GM21737 (cell line): ENCODE results near the gene VEPH1.

Source experiments
- ATAC-seq: cut with Tn5 transposase; IDR thresholded peaks from one replicate; pipeline ENCODE4 v1.9.1; 2021; ENCODE audit warnings: mild to moderate bottlenecking, moderate library complexity; ENCODE audit not compliant: unreplicated experiment

The VEPH1 gene

DNA sequence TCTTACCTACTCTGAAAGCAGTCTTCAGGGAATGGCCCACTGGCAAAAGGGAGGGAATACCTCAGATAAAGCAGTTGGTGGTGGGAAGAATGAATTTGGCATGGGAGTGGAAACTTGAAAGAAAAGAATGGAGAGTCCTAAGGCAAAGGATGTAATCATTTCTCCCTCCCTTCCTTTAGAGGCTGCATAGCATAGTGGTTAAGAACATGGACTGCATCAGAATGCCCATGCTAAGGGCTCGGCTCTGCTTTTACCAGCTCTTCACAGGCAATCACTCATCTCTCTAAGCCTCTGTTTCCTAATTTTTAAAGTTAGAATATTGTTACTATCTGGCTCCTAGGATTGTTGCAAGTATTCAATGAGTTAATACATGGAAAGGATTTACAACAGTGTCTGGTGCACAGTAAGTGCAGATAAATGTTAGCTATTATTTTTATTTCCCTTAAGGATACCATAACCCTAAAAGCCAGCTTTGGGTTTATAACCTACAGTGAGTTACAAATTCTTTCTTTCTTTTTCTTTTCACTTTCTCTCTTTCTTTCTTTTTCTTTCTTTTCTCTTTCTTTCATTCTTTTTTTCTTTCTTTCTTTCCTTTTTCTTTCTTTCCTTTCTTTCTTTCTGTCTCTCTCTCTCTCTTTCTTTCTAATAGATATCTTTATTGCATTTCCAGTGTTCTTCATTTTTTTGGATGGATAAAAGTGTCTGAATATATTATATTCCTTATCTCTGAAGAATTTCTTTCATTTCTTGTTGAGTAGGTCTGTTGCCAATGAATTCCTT, 23.6 kb downstream of the VEPH1 start:
- ATAC-seq, result no peak

DNA sequence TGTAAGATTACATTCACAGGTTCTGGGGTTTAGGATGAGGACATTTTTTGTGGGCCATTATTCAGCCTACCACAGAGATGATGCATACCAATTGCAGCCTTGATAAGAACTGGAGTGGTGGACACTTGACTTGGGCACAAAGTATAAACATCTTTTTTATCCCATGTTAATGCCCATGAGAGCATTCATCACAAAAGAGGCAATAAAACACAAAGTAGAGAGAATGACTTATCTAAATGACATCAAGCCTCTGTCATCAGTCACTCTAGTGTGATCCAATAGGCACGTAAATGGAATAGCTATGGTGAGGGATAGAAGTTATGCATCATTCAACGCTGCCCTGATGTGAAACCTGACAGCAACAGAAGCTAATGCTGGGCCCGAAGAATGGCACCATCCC, 25.8 kb downstream of the VEPH1 start:
- no peak for ATAC-seq

DNA sequence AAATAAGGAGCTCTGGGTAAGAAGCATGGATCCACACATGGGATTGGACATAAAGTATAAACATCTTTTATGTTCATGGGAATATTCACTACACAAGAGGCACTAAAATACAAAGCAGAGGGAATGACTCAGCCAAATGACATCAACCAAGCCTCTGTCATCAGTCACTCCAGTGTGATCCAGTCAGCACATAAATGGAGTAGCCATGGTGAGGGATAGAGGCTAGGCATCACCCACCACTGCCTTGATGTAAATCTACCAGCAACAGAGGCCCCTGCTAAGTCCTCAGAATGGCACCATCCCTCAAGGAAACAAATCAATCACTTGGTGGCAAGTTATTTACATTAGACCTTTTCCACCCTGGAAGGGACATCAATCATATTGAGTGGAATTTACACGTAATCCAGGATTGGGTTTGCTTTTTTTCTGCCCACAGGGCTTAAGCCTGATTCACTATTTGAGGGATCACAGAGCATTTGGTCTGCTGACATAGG, 27.2 kb downstream of the VEPH1 start:
- no peak for ATAC-seq

DNA sequence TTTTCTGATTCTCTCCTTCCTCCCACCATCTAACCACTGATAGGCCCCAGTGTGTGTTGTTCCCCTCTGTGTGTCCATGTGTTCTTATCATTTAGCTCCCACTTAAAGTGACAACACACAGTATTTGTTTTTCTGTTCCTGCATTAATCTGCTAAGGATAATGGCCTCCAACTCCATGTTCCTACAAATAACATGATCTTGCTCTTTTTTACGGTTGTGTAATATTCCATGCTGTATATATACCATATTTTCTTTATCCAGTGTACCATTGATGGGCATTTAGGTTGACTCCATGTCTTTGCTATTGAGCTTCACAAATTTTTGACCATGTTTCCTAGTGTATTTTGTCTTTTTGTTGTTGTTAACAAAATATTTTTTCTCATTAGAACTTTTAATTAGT, 30.6 kb downstream of the VEPH1 start:
- no peak for ATAC-seq

DNA sequence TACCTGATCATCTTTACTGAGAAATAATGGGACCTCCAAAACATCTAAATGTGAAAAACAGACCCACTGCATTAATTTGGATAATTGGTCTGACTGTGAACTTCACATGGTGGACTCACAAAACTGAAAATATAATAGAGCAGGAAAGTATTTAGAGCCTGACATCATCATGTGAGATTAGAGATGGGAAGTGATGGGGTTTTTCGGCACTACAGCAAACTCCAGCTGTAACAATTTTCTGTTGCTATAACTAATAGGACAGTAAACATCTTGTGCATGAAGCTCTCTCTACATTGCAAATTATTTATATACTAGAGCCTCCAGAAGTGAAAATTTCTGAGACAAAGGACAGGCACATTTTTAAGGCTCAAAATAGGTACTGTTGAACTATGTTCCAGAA, 32.2 kb downstream of the VEPH1 start:
- ATAC-seq, result no peak

DNA sequence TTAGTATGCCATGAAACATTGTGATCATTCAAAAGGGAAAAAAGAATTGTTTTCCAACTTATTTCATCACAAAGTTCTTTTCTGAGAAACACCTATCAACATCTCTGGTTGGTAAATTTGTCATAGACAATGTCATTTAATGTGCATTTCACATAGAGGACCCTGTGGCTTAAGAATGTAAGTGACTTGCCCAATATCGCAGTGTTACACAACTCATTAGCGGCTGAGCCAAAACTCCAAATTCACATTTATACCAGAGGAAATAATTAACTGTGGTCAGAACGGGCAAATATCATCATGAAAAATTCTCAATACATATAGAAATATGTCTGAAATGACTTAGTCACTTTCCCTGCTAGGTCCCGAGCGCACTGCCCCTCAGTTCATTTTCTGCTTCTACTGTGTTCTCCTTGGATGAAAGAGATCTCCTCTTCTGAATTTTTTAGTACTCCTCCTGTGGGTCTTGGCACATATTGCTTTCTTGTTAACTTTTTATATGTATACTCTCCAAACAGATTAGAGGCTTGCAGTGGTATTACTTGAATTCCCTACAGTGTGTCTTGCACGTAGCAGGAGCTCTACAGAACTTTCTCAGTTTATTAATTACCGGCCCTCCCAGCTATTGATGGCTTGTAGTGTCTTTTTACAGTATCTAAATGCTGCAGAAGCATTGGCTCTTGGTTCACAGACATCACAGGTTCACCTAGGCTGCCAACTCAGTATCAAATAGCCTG, 33.5 kb downstream of the VEPH1 start:
- no peak for ATAC-seq

DNA sequence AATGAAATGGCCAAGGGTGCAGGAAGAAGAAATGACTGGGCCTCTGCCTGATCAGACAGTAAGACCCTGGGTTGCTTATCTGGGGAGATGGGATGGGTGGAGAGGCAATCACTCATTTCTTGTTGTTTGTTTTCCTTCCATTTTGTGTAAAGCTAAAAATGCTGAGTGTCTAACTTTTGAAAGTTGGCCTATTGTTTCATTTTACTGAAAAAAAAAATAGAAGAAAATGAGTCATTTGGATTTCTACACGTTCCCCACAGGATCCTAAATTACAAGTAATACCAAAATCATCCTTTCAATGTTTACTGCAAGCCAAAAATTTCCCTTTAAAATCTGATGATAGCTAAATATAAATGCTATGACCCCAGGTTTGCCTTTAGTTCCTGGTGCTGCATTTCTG, 36.0 kb downstream of the VEPH1 start:
- no peak for ATAC-seq

DNA sequence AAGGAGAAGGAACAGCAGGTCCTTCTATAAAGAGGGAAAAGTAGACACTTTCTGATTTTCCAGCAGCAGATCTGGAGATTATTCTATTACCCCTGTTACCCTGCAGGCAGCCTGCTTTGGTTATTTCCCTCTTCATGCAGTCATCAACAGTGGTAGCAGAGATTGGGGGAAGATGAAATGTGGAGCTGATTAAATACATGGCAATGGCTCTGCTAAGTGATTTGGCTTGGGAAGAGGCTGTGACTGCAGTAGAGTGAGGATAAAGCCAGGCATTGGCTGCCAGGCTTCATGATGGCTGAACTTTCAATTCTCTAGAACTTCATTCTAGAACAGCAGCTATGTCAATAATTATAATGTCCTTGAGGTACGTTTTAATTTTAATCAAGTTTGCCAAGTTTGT, 37.5 kb downstream of the VEPH1 start:
- no peak for ATAC-seq

DNA sequence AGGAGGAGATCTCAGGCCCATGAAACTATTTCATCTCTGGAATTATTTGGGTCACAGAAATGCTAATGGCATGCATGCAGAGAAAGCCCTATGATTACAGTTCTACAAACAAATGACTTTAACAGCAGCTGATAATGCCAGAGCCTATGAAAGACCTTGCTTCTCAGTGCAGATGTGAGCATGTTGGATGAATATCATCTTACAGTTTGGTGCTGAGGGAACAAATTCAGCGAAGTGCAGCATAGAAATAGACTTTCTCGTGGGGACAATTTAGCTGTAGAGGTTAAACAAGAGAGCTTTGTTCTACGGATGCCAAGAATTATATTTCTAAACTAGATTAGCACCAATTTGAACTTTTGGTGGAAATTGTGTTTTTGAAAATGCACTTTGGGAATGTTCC, 38.9 kb downstream of the VEPH1 start:
- no peak for ATAC-seq

DNA sequence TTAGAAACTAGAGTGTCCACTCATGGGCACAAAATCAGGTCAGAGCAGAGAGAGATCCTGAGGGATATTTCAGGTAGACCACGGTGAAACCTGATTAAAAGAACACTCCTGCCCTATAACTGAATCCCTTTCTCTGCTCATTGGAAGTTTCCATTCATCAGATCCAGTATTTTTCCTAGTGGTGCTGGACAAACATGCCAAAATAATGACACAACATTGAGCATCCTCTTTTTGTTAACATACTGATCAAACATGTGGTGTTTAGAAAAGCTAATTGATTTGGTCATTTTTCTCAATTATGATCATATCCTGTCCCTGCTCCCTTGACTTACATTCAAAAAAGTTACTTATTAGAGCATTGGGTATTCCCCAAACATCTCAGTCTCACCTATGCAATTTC, 39.4 kb downstream of the VEPH1 start:
- no peak for ATAC-seq

DNA sequence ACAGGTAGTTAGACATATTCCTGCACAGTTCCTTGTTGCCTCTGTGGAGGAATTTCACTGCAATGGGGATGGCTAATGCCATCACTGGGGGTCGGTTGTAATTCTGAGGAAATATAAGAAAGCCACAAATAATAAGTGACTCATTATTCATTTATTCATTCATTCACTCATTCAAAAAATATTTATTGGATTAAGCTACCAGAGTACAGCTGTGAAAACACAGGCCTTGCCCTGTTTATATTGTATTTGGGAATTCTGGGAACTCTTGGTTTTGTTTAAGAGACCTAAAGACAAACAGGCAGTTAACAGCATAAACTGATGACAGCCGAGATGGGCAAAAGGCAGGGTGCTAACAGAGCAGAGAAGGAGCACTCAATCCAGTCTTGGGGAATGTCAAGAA, 43.0 kb downstream of the VEPH1 start:
- ATAC-seq, result no peak

DNA sequence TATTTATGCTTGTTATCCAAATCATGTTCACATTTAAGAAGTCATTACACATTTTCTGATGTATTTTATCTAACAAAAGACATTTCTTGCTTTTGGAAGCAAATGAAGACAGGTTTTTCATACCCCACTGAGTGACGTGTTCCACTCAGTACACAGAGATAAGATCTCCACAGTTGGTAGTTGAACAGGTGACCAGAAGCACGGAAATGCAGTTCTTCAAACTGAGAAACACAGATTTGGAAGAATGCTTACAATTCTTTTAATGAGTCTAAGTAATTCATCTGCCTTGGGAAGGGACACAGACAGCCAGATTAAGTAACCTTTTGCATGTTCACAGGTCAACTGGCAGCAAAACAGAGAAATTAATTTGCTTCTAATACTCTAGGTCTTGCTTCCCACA, 43.5 kb downstream of the VEPH1 start:
- no peak for ATAC-seq

DNA sequence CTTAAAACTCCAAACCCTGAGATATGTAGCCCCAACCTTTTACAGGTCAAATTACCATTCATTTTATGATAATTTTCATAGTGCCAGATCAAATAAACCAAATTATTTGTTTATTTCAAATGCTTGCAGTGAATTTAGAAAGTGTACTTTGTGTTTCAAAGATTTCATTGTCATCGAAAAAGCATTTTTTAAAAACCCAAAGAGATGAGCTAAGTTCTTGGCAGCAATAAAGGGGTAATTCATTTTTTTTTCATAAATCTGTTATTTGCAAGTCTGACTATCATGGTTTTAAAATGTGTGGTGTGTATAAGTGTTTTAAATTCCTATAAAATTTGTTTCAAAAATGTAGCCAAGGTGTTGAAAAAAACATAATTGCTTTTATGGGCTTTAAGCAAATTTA, 49.4 kb downstream of the VEPH1 start:
- ATAC-seq, result no peak

DNA sequence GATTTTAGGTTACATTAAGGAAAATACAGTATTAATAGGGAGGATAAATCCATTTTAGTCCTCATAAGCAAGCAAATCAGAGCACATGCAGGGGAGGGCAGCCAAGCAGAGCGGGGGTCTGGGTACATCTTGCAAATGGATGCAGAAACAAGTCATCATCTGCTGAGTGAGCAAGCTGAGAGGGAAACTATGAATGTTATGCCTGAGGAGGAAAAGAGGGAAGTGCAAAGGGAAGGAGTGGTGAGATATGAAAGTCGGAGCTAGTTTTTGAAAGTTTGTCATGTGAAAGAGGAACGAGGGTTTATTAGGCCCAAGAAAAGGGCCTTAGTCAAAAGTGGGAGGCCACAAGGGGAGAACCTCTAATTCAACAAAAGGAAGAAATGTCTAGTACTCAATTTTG, 51.1 kb downstream of the VEPH1 start:
- no peak for ATAC-seq

DNA sequence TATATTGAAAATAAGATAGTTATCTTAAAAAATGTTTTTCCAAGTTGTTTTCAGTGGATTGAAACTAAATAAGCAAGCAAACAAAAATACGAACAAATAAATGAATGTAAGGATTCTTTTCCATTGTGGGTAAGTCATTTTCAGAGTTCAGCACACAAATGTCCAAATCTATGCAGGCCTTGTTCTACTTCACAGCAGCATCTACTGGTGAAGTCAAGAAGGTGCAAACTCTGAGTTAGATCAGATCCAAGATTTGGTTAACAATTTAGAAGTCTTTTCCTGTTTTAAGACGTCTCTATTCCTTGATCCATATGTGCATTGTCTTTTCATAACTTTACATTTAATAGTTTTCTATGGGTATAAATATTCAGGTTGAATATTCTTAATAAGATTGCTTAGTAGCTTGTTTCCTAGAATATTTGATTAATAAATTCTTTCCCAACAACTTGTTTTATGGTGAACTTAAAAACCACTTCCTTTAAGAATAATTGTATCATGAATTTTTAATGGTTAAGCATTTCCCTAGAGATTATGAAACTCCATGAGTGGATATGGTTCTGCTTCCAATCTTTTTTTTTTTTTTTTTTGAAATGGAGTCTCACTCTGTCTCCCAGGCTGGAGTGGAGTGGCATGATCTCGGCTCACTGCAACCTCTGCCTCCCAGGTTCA, 56.1 kb downstream of the VEPH1 start:
- no peak for ATAC-seq

DNA sequence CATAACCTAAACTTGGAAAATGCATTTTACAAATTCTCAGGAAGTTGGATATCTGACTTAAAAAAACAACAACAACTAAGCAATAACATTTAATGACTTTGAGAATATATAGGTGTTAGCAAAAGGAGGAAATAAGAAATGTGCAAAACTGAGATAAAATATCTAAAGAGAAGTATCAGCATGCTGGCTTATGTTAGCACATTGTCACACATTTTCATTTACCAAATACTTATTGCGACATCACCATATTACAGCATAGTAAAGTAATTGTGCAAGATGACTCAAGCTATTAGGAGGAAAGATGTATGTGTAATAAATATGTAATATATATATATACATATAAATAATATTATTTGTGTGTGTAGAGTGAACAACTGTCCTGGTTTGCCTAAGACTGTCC, 57.4 kb downstream of the VEPH1 start:
- ATAC-seq, result no peak

DNA sequence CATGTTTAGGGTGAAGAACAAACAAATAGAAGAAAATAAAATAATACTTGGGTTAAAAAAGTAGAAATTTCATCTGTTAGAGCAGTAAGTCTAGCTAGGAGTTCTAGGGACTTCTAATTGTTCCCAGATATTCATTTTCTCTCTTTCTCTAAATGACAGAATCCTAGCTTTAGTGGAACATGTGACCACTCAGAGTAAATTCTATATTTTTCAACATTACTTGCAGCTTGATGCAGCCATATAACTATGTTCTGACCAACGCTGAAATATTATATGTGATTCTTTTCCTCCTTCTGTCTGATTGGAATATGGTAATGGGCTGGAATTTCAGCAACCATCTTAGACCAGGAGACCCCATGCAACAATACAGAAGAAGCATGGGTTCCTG, 58.4 kb downstream of the VEPH1 start:
- ATAC-seq, result no peak

DNA sequence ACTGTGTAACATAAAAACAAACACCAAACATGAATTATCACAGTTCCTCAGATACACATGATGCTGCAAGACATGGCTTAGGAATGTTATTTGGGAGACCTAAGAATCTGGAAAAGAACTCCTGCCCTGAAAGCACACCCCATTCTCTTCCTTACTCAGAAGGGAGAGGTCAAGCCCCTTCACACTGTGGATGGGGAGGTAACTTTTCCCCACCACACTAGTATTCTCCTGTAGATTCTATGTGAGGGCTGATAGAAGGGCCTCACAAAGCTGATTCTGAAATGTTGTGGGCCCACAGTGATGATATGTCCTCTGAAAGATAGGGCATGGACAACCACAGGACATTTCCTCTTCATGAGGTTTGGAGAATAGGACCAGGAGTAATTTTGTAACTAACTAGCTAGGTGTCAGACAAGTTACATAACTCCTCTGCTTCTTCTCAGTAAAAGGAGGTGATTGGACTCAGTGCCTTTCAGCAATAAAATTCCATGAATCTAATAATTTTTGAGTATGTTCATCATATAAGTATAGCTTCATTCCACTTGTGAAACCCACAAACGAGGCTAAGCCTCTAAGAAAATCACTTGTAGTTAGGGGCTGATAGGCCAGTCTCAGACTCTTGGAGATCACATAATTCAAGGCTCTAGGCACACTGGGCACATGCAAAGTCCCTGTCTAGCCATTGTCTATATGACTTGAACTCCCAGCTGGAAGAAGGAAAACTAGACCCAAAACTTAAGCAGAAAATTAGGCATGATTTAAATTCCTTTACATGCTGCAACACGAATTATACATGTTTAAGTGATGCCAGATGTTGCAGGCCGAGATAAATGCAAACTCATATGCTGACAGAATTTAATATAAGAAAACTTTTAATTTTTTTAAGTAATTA, 59.1 kb downstream of the VEPH1 start:
- no peak for ATAC-seq

DNA sequence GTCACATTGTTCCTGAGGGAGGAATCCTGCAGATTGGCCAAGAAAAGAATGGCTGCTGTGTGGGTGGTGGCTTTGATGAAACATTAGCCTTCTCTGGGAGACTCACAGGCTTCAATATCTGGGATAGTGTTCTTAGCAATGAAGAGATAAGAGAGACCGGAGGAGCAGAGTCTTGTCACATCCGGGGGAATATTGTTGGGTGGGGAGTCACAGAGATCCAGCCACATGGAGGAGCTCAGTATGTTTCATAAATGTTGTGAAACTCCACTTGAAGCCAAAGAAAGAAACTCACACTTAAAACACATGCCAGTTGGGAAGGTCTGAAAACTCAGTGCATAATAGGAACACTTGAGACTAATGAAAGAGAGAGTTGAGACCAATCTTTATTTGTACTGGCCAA, 60.5 kb downstream of the VEPH1 start:
- no peak for ATAC-seq

DNA sequence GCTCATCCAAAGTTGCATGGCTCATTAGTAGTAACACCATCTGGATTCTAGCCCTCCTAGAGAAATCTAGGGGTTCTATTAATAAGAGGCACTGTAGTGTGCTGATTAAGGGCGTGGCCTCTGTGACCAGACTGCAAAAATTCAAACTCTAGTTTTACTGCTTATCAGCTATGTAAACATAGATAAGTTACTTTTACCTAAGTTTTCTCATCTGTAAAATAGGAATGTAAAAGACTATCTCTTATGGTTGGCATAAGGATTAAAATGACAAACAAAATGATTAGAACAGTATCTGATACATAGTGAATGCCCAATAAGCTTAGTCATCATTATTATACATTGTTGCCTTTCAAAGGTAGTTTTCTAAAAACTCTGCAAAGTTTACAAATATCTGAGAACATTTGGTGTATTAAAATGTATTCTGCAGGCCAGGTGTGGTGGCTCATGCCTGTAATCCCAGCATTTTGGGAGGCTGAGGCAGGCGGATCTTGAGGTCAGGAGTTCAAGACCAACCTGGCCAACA, 62.1 kb downstream of the VEPH1 start:
- no peak for ATAC-seq
